IMR-90 (cell line): ENCODE data around the gene HDGF.

ENCODE experiments used
- CEBPB ChIP-seq: IDR thresholded peaks from 2 replicates; pipeline ENCODE4 v1.6.1; 2012; ENCODE audit warnings: low read depth, low read length, improper control_type of control experiment
- CHD1 ChIP-seq: IDR thresholded peaks from 2 replicates; pipeline ENCODE4 v1.6.1; 2012; ENCODE audit warnings: low read depth, low read length, improper control_type of control experiment
- CTCF ChIP-seq: conservative IDR thresholded peaks from 2 replicates; pipeline ENCODE4 v1.5.1; 2012; ENCODE audit warnings: mild to moderate bottlenecking, low read depth, low read length, improper control_type of control experiment
- FOS ChIP-seq: fragments of 150-350 bp; IDR thresholded peaks from 2 replicates; pipeline ENCODE4 v1.6.1; 2016; ENCODE audit warnings: low read depth, low read length
- MAFK ChIP-seq: IDR thresholded peaks from 2 replicates; pipeline ENCODE4 v1.6.1; 2012; ENCODE audit warnings: low read depth, low read length, improper control_type of control experiment
- MAZ ChIP-seq: IDR thresholded peaks from 2 replicates; pipeline ENCODE4 v1.6.1; 2012; ENCODE audit warnings: low read depth, mild to moderate bottlenecking, low read length, improper control_type of control experiment, moderate library complexity, borderline replicate concordance
- MXI1 ChIP-seq: IDR thresholded peaks from 2 replicates; pipeline ENCODE4 v1.6.1; 2012; ENCODE audit warnings: low read depth, mild to moderate bottlenecking, low read length, moderate library complexity, borderline replicate concordance
- NFE2L2 ChIP-seq: fragments of 150-350 bp; IDR thresholded peaks from 2 replicates; pipeline ENCODE4 v1.6.1; 2016; ENCODE audit warnings: low read depth, mild to moderate bottlenecking, low read length
- POLR2A ChIP-seq: IDR thresholded peaks from 2 replicates; pipeline ENCODE4 v1.6.1; 2012; ENCODE audit warnings: mild to moderate bottlenecking, low read depth, low read length
- RAD21 ChIP-seq: IDR thresholded peaks from 2 replicates; pipeline ENCODE4 v1.6.1; 2012; ENCODE audit warnings: low read length, improper control_type of control experiment
- RCOR1 ChIP-seq: IDR thresholded peaks from 2 replicates; pipeline ENCODE4 v1.6.1; 2012; ENCODE audit warnings: mild to moderate bottlenecking, low read length, improper control_type of control experiment; ENCODE audit not compliant: insufficient replicate concordance
- SMC3 ChIP-seq: fragments of 150-350 bp; IDR thresholded peaks from 2 replicates; pipeline ENCODE4 v1.6.1; 2016; ENCODE audit warnings: low read depth, mild to moderate bottlenecking, antibody characterized with exemption, low read length, moderate library complexity

- no peak for TF ChIP-seq FOS
- no peak for TF ChIP-seq CTCF
- peak; percentile 64 for TF ChIP-seq CEBPB
- no peak for TF ChIP-seq NFE2L2
- no peak for TF ChIP-seq RAD21
- no peak for TF ChIP-seq POLR2A
- 0 out of 2 replicates have a peak, but pooled peaks have one; percentile 25 for TF ChIP-seq MXI1
- TF ChIP-seq SMC3, result no peak
- TF ChIP-seq RCOR1, result no peak
- TF ChIP-seq MAFK, result no peak
- TF ChIP-seq CHD1, result no peak
- TF ChIP-seq MAZ, result no peak
Measured at GRCh38 chr1:156748670-156749418, 2.6 kb downstream of the HDGF start.
